ENCODE results near the gene PLA2R1.

- no peak for TF ChIP-seq POLR2A (IDR thresholded peaks at IDR 0.05)
- TF ChIP-seq CTCF (IDR thresholded peaks at IDR 0.05): no peak
- TF ChIP-seq POLR2AphosphoS5 (IDR thresholded peaks at IDR 0.05): no peak
Observed at GRCh38 chr2:159891267-159891588, 171.2 kb downstream of the PLA2R1 start.

All from transverse colon (tissue), 4 donors.